Jurkat, Clone E6-1 (cell line): ENCODE data around the gene NAT16.
"Not testable (repeated sequence)": the region's sequence is repeated elsewhere in the genome, so short reads cannot be mapped to it uniquely, and the experiment has no call there.

ENCODE experiments used
- DNase-seq: peaks from one replicate; pipeline ENCODE4 v3.0.0-alpha.2; 2011; ENCODE audit warnings: low read depth, low spot score
- H3K4me3 ChIP-seq: 2 replicates; pipeline ENCODE4 v1.5.1; 2011; ENCODE audit warnings: mild to moderate bottlenecking, low read length, control low read depth, moderate library complexity

The NAT16 gene

DNA sequence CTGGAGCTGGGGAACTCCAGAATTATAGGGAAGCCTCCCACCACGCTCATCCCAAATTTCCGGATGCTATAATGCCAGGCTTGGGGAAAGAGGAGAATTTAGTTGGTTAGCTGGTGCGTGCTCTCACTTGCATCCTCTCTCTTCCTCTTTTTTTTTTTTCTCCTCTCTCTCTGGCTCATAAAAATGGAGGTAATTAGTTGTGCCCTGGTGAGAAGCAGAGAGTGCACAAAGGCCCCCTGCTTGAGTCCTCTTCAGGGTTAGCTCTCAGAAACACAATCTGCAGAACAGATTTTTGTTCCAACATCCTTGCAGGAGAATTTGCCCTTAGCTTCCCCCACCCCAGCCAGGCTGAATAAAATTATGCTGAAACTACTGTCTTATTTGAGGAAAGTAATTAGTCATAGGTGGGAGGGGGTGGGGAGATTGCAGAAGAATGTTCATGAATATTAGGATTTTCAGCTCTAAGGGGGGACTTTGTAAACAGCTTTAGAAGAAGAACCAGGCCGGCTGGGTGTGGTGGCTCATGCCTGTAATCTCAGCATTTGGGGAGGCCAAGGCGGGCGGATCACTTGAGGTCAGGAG lies 45.6 kb downstream of the NAT16 start:
- no peak overlapping the region for H3K4me3 ChIP-seq
- DNase-seq, result no peak

DNA sequence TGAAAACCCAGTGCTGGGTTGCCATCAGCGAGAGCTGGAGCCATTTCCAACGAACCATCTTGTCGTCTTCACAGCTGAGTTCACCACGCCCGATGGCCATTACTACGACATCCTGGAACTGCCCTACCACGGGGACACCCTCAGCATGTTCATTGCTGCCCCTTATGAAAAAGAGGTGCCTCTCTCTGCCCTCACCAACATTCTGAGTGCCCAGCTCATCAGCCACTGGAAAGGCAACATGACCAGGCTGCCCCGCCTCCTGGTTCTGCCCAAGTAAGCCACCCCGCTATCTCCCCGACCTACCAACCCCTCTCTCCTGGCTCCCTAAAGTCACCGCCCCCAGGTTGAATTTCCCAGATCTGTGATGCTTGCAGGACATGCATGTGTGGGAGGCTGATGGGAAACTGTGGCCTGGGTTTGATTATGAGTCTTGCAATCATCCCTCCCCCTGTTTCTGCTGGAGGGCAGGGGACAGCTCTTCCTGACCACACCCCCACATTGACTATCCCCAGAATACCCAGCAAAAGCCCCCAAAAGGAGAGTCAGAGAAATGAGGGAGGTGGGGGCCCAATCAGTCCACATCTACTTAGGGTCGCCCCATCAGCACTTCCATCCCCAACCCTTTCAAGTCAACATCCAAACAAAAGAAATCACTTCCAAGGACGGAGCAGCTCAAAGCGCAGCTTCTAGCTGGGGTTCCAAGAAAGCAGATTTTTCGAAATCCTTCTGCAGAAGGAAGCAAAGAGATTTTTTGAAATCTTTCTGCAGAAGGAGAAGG lies 46.3 kb downstream of the NAT16 start:
- H3K4me3 ChIP-seq, result no peak overlapping the region
- no peak for DNase-seq

DNA sequence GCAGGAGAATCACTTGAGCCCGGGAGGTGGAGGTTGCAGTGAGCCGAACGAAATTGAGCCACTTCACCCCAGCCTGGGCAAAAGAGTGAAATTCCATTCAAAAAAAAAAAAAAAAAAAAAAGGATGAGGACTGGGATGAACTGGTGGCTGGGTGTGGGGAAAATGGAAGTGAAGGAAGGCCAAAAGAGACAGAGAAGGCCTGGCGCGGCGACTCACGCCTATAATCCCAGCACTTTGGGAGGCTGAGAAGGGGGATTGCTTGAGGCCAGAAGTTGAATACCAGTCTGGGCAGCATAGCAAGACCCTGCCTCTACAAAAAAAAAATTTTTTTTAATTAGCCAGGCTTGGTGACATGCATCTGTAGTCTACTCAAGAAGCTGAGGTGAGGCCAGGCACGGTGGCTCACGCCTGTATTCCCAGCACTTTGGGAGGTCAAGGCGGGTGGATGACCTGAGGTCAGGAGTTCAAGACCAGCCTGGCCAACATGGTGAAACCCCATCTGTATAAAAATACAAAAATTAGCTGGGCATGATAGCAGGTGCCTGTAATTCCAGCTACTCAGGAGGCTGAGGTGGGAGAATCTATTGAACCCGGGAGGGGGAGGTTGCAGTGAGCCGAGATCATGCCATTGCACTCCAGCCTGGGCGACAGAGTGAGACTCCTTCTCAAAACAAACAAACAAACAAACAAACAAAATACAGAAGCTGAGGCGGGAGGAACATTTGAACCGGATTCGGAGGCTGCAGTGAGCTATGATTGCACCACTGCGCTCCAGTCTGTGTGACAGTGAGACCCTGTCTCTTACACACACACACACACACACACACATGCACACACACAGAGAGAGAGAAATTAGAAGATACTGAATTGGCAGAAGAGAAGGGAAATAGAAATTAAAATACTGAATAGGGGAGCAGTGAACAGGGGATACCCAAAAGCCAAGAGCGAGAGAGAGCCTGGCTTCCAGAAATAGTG lies 47.2 kb downstream of the NAT16 start:
- H3K4me3 ChIP-seq, DNase-seq: not testable (repeated sequence)

DNA sequence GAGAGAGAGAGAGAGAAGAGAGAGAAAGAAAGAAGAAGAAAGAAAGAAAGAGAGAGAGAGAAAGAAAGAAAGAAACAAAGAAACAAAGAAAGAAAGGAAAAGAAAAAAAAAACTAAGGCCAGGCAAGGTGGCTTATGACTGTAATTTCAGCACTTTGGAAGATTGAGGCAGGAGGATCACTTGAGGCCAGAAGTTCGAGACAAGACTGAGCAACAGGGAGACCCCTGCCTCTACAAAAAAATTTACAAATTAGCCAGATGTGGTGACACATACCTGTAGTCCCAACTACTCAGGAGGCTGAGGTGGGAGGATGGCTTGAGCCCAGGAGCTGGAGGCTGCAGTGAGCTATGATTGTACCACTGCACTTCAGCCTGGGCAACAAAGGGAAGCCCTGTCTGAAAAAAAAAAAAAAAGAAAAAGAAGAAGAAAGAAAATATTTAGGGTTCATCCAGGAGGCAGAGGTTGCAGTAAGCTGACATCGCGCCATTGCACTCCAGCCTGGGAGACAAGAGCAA lies 50.4 kb downstream of the NAT16 start:
- DNase-seq, result no peak
- H3K4me3 ChIP-seq, result no peak overlapping the region

DNA sequence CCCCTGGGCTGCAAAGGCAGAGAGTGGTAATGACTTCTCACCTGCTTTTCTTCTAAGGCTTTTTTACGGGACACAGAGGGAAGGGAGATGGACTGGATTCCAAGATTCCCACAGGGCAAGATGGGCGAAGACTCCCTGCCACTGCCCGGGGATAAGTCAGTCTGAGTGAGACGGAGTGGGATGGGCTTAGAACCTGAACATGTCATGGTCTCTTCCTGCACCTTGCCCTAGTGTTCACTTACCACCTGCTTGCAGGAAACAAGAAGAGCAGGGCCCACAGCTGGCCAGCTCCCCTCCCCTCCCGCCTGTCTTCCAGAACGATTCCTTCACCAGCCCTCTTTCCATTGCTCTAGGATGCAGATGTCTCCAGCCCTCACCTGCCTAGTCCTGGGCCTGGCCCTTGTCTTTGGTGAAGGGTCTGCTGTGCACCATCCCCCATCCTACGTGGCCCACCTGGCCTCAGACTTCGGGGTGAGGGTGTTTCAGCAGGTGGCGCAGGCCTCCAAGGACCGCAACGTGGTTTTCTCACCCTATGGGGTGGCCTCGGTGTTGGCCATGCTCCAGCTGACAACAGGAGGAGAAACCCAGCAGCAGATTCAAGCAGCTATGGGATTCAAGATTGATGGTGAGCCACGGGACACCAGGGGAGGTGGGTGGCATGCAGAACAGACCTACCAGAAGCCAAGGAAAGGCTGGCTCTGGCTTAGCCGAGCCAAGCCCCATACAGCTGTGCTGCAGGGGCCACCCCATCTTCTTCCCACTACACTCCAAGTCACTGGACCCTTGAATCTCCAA lies 51.9 kb downstream of the NAT16 start:
- no peak overlapping the region for H3K4me3 ChIP-seq
- peak; percentile 32 for DNase-seq

DNA sequence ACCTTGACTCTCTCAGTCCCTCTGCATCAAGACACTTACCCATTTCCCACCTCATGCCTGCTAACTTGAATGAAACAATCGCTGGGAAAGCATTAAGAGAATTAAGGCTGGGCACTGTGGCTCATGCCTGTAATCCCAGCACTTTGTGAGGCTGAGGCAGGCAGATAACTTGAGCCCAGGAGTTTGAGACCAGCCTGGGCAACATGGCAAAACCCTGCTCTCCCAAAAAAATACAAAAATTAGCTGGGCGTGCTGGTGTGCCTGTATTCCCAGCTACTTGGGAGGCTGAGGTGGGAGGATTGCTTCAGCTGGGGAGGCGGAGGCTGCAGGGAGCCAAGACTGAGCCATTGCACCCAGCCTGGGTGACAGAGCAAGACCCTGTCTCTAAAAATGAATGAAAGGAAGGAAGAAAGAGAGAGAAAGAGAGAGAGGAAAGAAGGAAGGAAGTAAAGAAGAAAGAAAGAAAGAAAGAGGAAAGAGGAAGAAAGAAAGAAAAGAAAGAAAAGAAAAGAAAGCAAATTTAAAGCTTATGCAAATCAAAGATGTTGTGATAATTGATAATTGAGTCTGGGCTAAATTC lies 52.5 kb downstream of the NAT16 start:
- peak overlapping the region; percentile 41 for H3K4me3 ChIP-seq
- DNase-seq, result no peak

DNA sequence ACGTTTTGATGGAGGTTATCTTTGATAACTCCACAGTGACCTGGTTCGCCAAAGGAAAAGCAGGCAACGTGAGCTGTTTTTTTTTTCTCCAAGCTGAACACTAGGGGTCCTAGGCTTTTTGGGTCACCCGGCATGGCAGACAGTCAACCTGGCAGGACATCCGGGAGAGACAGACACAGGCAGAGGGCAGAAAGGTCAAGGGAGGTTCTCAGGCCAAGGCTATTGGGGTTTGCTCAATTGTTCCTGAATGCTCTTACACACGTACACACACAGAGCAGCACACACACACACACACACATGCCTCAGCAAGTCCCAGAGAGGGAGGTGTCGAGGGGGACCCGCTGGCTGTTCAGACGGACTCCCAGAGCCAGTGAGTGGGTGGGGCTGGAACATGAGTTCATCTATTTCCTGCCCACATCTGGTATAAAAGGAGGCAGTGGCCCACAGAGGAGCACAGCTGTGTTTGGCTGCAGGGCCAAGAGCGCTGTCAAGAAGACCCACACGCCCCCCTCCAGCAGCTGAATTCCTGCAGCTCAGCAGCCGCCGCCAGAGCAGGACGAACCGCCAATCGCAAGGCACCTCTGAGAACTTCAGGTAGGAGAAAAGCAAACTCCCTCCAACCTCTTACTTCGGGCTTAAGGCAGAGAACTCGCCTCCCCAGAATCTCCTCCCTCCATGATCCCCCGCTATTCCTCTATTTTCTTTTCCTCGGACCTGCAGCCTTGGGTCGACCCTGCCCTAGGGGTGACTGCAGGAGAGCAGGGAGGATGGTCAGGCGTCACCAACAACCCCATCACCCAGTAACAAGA lies 53.2 kb downstream of the NAT16 start, which contains the start of gene SERPINE1:
SERPINE1 (plus strand) TSS at position 454 of the 809 bp plus-strand sequence. CDS start 1,290 bp downstream, outside the sequence.
- H3K4me3 ChIP-seq, result peak within 1 kb of the TSS; percentile 41
- DNase-seq, result peak; percentile 86

DNA sequence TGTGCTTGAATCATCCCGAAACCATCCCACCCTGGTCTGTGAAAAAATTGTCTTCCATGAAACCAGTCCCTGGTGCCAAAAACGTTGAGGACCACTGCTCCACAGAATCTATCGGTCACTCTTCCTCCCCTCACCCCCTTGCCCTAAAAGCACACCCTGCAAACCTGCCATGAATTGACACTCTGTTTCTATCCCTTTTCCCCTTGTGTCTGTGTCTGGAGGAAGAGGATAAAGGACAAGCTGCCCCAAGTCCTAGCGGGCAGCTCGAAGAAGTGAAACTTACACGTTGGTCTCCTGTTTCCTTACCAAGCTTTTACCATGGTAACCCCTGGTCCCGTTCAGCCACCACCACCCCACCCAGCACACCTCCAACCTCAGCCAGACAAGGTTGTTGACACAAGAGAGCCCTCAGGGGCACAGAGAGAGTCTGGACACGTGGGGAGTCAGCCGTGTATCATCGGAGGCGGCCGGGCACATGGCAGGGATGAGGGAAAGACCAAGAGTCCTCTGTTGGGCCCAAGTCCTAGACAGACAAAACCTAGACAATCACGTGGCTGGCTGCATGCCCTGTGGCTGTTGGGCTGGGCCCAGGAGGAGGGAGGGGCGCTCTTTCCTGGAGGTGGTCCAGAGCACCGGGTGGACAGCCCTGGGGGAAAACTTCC lies 54.0 kb downstream of the NAT16 start:
- DNase-seq, result no peak
- no peak overlapping the region for H3K4me3 ChIP-seq

DNA sequence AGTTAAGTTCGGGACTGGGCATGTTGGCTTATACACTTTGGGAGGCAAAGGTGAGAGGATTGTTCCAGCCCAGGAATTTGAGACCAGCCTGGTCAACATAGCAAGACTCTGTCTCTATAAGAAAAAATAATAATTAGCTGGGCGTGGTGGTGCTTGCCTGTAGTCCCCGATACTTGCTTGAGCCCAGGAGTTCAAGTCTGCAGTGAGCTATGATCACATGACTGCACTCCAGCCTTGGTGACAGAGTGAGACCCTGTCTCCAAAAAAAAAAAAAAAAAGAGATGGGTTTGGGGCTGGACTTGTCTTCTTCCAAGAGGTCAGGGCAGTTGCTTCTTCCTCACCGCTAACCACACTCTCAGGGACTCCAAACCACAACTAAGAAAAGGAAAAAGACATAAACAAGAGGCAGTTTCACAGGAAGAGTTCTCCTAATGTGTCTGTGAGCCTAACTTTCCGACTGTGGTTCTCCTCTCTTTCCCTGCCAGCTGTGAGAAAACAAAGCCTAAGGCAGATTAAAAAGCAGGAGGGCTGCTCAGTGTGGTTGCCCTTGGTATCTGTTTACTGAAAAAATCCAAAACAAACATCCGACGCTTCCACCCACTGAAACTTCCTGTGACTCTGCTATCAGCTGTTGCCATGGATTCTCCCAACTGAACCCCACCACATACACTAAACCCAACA lies 55.6 kb downstream of the NAT16 start:
- H3K4me3 ChIP-seq, result no peak overlapping the region
- DNase-seq, result peak; percentile 55

DNA sequence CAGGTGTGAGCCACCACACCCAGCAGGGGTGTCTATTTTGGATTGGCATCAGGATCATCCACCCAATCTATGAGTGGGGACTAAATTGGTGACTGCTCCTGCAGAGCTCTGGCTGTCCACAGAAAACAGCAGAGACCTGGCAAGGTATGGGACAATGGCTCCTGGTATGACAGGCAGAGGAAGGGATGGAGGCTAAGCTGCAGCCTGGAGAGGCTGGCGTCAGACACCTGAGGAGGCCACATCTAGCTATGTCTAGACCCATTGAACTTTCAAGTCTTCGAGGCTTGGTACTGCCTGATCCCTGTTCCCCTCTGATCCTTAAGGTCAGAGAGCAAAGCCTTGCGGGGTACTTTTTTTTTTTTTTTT lies 56.4 kb downstream of the NAT16 start:
- no peak for DNase-seq
- H3K4me3 ChIP-seq, result no peak overlapping the region

DNA sequence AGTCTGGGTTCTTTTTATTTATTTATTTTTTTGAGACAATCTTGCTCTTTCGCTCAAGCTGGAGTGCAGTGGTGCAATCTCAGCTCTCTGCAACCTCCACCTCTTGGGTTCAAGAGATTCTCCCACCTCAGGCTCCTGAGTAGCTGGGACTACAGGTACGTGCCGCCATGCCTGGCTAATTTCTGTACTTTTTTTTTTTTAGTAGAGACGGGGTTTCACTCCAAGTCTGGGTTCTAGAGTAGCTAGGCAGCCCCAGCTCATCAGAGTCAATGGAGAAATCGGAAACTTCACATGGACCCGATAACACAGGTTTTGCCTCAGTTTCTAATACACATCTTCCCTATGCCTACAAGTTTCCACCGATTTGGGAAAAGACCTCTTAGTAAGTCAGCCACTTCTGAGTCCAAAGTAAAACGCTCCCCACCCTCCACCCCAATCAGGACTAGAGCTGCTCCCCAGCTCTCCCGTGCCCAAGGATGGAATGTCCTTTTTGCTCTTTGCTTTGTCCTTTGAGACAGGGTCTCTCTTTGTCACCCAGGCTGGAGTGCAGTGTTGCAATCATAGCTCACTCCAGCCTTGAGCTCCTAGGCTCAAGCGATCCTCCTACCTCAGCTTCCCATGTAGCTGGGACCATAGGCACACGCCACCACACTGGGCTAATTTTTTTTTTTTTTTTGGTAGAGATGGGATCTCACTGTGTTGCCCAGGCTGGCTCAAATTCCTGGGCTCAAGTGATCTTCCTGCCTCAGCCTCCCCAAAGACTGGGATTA lies 57.0 kb downstream of the NAT16 start:
- no peak for DNase-seq
- no peak overlapping the region for H3K4me3 ChIP-seq

DNA sequence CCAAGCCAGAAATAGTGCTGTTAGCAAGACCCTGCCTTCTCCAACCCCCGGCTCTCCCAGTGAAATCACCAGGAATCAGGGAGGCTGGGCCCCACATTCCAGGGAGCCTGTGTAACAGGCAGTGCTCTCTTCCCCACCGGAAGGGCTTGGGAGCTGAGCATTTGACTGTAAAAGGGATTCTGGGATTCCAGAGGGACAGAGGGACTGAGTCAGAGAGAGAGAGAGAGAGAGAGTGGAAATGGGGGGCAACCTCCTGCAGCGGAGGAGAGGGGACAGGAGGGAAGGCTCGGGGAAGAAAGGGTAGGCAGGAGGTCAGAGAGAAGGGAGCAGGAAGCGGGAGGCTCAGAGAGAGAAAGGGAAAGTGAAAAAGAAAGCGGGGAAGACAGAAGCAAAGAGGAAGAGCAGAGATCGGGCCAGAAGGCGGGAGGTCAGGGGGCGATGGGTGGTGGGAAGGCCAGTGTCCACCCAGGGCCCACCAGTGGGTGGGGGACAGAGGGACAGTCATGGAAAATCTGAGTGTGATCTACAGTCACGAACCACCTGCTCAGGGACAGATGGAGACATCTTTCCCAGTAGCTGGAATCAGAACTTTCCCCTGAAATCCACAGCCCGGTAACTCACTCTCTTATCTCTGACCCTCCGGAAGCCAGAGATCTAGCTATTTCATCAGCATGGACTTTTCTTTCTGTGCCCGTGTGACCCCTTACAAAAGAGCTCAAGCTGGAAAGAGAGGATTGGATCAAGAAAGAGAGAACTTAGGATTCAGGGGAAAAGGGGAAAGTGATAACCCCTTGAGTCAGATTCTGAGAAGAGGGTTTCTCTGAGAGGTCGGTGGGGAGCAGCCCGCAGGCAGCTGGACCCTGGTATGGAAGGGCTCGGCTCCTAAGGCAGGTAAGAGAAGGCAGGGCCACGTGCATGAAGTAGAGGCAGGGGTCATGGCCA lies 57.8 kb downstream of the NAT16 start:
- no peak overlapping the region for H3K4me3 ChIP-seq
- no peak for DNase-seq

DNA sequence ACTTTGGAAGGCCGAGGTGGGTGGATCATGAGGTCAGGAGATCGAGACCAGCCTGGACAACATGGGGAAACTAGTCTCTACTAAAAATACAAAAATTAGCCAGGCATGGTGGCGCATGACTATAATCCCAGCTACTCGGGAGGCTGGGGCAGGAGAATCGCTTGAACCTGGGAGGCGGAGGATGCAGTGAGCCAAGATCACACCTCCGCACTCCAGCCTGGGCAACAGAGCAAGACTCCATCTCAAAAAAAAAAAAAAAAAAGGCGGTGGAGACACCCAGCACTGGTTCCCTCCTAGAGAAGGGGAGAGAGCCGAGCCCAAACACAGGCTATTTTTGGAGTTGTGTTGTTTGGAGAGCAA lies 58.5 kb downstream of the NAT16 start:
- not testable (repeated sequence) for DNase-seq, H3K4me3 ChIP-seq
